ENCODE measurements around the gene PAIP1.
"Not testable (repeated sequence)": the region's sequence is repeated elsewhere in the genome, so short reads cannot be mapped to it uniquely, and the experiment has no call there.

Gene PAIP1

DNA sequence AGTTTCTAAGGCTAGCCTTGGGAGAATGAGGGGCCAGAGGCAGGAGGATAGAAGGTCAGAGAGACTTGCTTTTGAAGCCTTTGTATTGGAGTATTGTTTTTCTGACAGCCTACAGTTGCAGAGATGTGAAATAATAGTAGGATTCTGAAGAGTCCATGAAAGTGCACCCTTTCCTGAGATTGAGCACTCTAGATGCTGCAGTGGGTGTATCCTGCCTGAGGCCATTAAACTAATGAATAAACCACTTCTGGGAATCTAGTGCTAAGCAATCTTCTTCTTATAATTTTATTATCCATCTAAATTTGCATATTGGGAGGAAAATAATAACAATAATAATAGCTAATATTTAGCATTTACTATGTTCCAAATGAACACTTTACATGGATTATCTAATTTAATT lies 26.8 kb upstream of the PAIP1 start:
- TF ChIP-seq, protein P1, sequence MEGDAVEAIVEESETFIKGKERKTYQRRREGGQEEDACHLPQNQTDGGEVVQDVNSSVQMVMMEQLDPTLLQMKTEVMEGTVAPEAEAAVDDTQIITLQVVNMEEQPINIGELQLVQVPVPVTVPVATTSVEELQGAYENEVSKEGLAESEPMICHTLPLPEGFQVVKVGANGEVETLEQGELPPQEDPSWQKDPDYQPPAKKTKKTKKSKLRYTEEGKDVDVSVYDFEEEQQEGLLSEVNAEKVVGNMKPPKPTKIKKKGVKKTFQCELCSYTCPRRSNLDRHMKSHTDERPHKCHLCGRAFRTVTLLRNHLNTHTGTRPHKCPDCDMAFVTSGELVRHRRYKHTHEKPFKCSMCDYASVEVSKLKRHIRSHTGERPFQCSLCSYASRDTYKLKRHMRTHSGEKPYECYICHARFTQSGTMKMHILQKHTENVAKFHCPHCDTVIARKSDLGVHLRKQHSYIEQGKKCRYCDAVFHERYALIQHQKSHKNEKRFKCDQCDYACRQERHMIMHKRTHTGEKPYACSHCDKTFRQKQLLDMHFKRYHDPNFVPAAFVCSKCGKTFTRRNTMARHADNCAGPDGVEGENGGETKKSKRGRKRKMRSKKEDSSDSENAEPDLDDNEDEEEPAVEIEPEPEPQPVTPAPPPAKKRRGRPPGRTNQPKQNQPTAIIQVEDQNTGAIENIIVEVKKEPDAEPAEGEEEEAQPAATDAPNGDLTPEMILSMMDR (IDR thresholded peaks at IDR 0.05; ENCODE audit: insufficient read depth, low read depth, low read length, missing control alignments) = no peak
- H3K4me3 ChIP-seq (ENCODE audit: low read depth, low read length) = no peak overlapping the region
- DNase-seq (ENCODE audit: low read depth) = no peak

DNA sequence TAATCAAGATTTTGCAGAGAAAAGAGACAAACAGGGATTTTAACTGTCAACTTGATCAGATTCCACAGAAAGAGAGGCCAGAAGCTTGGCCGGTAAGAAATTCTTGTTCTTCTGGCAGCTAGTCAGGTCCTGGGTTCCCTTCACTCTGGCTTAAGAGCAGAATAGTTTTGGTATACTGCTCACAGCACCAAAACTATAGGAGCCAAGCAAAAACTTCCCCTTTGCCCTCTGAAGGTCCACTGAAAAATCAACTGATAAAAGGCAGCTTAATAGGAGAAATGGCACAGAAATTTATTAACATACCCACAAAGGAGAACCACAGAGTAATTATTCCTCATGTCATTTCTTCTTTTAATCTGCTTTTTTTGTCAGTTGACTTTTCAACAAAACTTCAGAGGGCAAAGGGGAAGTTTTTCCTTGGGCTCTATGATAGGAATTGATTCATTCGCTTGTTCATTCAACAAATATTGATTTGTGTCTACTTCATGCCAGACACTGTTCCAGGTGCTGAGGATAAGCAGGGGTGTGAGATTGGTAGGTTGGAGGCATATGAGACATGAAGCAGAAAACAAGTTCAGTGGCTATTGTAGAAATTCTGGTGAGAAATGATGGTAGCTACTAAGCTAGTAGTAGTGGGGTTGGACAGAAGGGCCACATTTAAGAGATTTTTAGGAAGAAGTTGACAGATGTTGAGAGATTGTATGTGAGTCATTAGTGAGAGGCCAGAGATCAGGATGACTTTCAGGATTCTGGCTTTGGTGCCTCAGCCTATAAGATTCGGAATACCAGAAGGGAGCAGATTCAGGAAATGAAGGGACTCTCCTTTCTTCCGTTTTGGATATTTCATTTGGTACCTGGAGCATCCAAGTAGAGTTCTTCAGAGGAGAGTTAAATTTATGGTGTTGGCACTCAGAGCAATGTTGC lies 25.5 kb upstream of the PAIP1 start:
- no peak for DNase-seq (ENCODE audit: low read depth)
- TF ChIP-seq, protein P1 (IDR thresholded peaks at IDR 0.05; ENCODE audit: insufficient read depth, low read depth, low read length, missing control alignments) = no peak
- no peak overlapping the region for H3K4me3 ChIP-seq (ENCODE audit: low read depth, low read length)

DNA sequence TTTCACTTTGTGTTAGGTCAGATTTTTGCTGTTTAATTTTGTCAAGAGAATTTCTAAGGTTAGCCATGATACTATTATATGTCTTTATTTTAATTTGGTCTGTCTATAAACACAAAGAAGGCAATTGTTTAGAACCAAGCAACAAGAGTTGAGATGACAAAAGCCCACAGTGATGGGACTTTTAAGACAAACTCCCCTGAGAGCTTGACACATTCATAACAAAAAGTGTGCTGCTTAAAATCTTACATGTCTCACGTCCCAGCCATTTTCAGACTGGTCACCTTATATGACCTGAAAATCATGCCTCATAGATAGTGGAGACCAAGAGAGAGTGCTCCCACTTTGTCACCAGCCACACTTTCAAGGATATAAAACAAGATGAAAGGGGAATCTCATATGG lies 24.5 kb upstream of the PAIP1 start:
- TF ChIP-seq, protein P1 (IDR thresholded peaks at IDR 0.05; ENCODE audit: insufficient read depth, low read depth, low read length, missing control alignments) = no peak
- no peak overlapping the region for H3K4me3 ChIP-seq (ENCODE audit: low read depth, low read length)
- DNase-seq (ENCODE audit: low read depth) = no peak

DNA sequence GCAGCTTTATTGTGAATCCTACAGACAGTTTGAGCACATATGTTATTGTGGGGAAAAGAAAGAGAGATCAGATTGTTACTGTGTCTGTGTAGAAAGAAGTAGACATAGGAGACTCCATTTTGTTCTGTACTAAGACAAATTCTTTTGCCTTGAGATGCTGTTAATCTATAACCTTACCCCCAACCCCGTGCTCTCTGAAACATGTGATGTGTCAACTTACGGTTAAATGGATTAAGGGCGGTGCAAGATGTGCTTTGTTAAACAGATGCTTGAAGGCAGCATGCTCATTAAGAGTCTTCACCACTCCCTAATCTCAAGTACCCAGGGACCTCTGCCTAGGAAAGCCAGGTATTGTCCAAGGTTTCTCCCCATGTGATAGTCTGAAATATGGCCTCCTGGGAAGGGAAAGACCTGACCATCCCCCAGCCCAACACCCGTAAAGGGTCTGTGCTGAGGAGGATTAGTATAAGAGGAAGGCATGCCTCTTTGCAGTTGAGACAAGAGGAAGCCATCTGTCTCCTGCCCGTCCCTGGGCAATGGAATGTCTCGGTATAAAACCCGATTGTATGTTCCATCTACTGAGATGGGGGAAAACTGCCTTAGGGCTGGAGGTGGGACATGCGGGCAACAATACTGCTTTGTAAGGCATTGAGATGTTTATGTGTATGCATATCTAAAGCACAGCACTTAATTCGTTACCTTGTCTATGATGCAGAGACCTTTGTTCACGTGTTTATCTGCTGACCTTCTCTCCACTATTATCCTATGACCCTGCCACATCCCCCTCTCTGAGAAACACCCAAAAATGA lies 23.7 kb upstream of the PAIP1 start:
- H3K4me3 ChIP-seq (ENCODE audit: low read depth, low read length); DNase-seq (ENCODE audit: low read depth): not testable (repeated sequence)

DNA sequence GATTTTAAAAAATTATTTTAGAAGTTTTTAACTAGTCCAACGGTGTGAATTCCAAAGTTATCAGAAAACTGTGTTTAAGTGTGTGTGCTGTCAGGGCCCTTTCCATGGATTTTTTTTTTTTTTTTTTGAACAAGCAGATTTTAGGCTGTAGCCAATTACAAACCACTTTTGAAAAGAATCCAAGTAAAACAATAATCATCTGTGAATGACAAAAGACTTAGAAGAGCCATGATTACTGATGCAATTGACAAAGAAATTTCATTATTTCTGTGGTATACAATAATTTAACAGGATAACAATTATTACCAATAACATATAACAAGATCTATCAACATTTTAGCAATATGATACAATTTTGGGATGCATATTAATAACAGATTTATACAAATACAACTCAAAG lies 16.2 kb upstream of the PAIP1 start:
- no peak for DNase-seq (ENCODE audit: low read depth)
- TF ChIP-seq, protein P1 (IDR thresholded peaks at IDR 0.05; ENCODE audit: insufficient read depth, low read depth, low read length, missing control alignments) = no peak
- H3K4me3 ChIP-seq (ENCODE audit: low read depth, low read length) = no peak overlapping the region

DNA sequence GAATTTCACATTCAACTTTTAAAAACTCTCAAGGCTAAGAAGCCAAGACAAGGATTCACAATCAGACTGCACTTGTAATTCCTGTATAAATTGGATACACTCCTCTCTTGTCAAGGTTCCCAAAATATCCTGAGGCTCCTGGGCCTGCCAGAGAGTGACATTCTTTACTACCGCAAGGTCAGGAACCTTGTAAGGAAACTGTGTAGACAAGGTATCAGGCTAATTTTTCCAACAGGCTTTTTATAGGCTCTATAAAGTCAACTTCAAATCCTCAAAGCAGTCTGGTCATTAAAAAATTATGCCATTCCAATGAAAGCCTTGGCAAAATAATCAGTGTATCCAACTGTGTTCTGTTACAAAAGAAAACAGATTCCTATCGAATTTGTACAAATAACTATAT lies 15.5 kb upstream of the PAIP1 start:
- no peak overlapping the region for H3K4me3 ChIP-seq (ENCODE audit: low read depth, low read length)
- TF ChIP-seq, protein P1 (IDR thresholded peaks at IDR 0.05; ENCODE audit: insufficient read depth, low read depth, low read length, missing control alignments) = no peak
- no peak for DNase-seq (ENCODE audit: low read depth)

DNA sequence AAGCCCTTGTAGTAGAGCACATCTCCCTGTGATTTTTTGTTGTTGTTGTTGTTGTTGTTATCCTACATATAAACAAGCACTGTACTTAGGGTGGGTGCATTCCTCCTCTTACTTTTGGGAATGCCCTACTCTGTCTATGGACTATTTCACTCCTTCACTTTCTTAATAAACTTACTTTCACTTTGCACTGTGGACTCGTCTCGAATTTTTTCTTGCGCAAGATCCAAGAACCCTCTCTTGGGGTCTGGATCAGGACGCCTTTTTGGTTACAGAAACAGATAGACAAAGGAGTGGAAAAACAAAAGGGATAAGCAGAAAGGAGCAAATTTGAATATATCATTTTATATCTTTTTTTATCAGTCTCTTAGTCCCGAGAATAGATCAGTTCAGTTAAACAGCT lies 14.4 kb upstream of the PAIP1 start:
- TF ChIP-seq, protein P1 (IDR thresholded peaks at IDR 0.05; ENCODE audit: insufficient read depth, low read depth, low read length, missing control alignments) = no peak
- no peak for DNase-seq (ENCODE audit: low read depth)
- no peak overlapping the region for H3K4me3 ChIP-seq (ENCODE audit: low read depth, low read length)
